ENCODE data around the gene HOXB5.

- TF ChIP-seq POLR2AphosphoS5 (IDR thresholded peaks at IDR 0.05; ENCODE audit: low read depth, low read length), result no peak
- TF ChIP-seq TAF1 (IDR thresholded peaks at IDR 0.05; ENCODE audit: borderline replicate concordance, insufficient read depth, low read length), result no peak
- TF ChIP-seq SIN3A (IDR thresholded peaks at IDR 0.05; ENCODE audit: borderline replicate concordance, insufficient read depth, low read length), result no peak
These were observed 410 bp upstream of the HOXB5 start for GRCh38 chr17:48593840-48594537.

Measured in PFSK-1 (cell line).